PC-3 (cell line): Measurements from ENCODE around the gene TXN.

Experiments
- CTCF ChIP-seq: fragments of 300-600 bp; sonication (generic); conservative IDR thresholded peaks from 2 replicates; pipeline ENCODE4 v1.5.1; 2017; ENCODE audit warnings: antibody characterized with exemption, low read depth, mild to moderate bottlenecking, low read length
- EZH2phosphoT487 ChIP-seq: fragments of 300-600 bp; sonication (generic); IDR thresholded peaks from 2 replicates; pipeline ENCODE4 v1.6.1; 2018; ENCODE audit warnings: mild to moderate bottlenecking, antibody characterized with exemption, low read length, borderline replicate concordance

GRCh38 chr9:110290001-110290400 is 33.7 kb upstream of the TXN start:
- TF ChIP-seq CTCF (no peak), EZH2phosphoT487 (no peak)
